Memory B cell (primary cell): ENCODE data around the gene BRMS1L.
"Not testable (repeated sequence)": the region's sequence is repeated elsewhere in the genome, so short reads cannot be mapped to it uniquely, and the experiment has no call there.

ENCODE experiments used
- ATAC-seq: fragments of 150-1000 bp; cut with Tn5 transposase; 2 replicates; pipeline ENCODE4 v1.10.0; 2021; ENCODE audit warnings: low read depth, mild to moderate bottlenecking, moderate library complexity
- DNase-seq, 2 donors: peaks; one replicate each; pipeline ENCODE4 v3.0.0; 2022; ENCODE audit warnings: low spot score in 2 of 2
- H3K27ac Mint-ChIP-seq: one replicate; pipeline ENCODE4 v1.8.0; 2022; ENCODE audit warnings: mild to moderate bottlenecking, moderate library complexity, mixed read lengths
- H3K27me3 Mint-ChIP-seq: one replicate; pipeline ENCODE4 v1.8.0; 2022; ENCODE audit warnings: mixed read lengths
- H3K36me3 Mint-ChIP-seq: one replicate; pipeline ENCODE4 v1.8.0; 2022; ENCODE audit warnings: mild to moderate bottlenecking, mixed read lengths
- H3K4me1 Mint-ChIP-seq: one replicate; pipeline ENCODE4 v1.8.0; 2022; ENCODE audit warnings: mixed read lengths
- H3K4me3 Mint-ChIP-seq: one replicate; pipeline ENCODE4 v1.8.0; 2022; ENCODE audit warnings: mild to moderate bottlenecking, moderate library complexity, mixed read lengths
- H3K9me3 Mint-ChIP-seq: one replicate; pipeline ENCODE4 v1.8.0; 2022; ENCODE audit warnings: mixed read lengths

The BRMS1L gene

GRCh38 chr14:35835208-35835982 lies 9.3 kb downstream of the BRMS1L start:
- no peak for DNase-seq
- no peak overlapping the region for H3K4me3 Mint-ChIP-seq
- H3K4me1 Mint-ChIP-seq, result no peaks in the 10 kb centered on the region
- ATAC-seq, result no peak
- H3K36me3 Mint-ChIP-seq, result peaks cover 32% of the 10 kb centered on the region
- peaks cover 1% of the 10 kb centered on the region for H3K9me3 Mint-ChIP-seq
- H3K27me3 Mint-ChIP-seq, result no peaks in the 10 kb centered on the region
- no peak overlapping the region for H3K27ac Mint-ChIP-seq

- not testable (repeated sequence) for H3K4me1 Mint-ChIP-seq, DNase-seq, H3K4me3 Mint-ChIP-seq, ATAC-seq, H3K27me3 Mint-ChIP-seq, H3K27ac Mint-ChIP-seq
- peaks cover 19% of the 10 kb centered on the region for H3K9me3 Mint-ChIP-seq
- peaks cover 73% of the 10 kb centered on the region for H3K36me3 Mint-ChIP-seq
These were observed 15.6 kb downstream of the BRMS1L start for GRCh38 chr14:35841704-35842103.

- not testable (repeated sequence) for ATAC-seq, H3K27ac Mint-ChIP-seq, H3K4me1 Mint-ChIP-seq, H3K27me3 Mint-ChIP-seq, H3K4me3 Mint-ChIP-seq, DNase-seq
- Mint-ChIP-seq H3K9me3 (peaks cover 19% of the 10 kb centered on the region), H3K36me3 (peaks cover 71% of the 10 kb centered on the region)
These were observed 16.1 kb downstream of the BRMS1L start for GRCh38 chr14:35842245-35842644.

GRCh38 chr14:35844494-35844893 lies 18.4 kb downstream of the BRMS1L start:
- H3K36me3 Mint-ChIP-seq, result peaks cover 66% of the 10 kb centered on the region
- no peak overlapping the region for H3K4me3 Mint-ChIP-seq
- no peaks in the 10 kb centered on the region for H3K4me1 Mint-ChIP-seq
- DNase-seq (no peak), ATAC-seq (no peak)
- no peaks in the 10 kb centered on the region for H3K27me3 Mint-ChIP-seq
- peaks cover 18% of the 10 kb centered on the region for H3K9me3 Mint-ChIP-seq
- no peak overlapping the region for H3K27ac Mint-ChIP-seq

GRCh38 chr14:35847636-35848035 lies 21.5 kb downstream of the BRMS1L start:
- Mint-ChIP-seq H3K9me3 (peaks cover 9% of the 10 kb centered on the region), H3K27ac (no peak overlapping the region), H3K4me3 (no peak overlapping the region), H3K27me3 (no peaks in the 10 kb centered on the region), H3K4me1 (no peaks in the 10 kb centered on the region), H3K36me3 (peaks cover 62% of the 10 kb centered on the region)
- DNase-seq (no peak), ATAC-seq (no peak)

- no peak for ATAC-seq
- H3K27ac Mint-ChIP-seq, result no peak overlapping the region
- H3K9me3 Mint-ChIP-seq, result peaks cover 5% of the 10 kb centered on the region
- H3K36me3 Mint-ChIP-seq, result peaks cover 51% of the 10 kb centered on the region
- H3K4me3 Mint-ChIP-seq, result no peak overlapping the region
- H3K27me3 Mint-ChIP-seq, result no peaks in the 10 kb centered on the region
- DNase-seq, result no peak
- no peaks in the 10 kb centered on the region for H3K4me1 Mint-ChIP-seq
These were observed 23.0 kb downstream of the BRMS1L start for GRCh38 chr14:35849122-35849521.

- DNase-seq, result no peak
- no peak overlapping the region for H3K27ac Mint-ChIP-seq
- peaks cover 5% of the 10 kb centered on the region for H3K9me3 Mint-ChIP-seq
- no peaks in the 10 kb centered on the region for H3K27me3 Mint-ChIP-seq
- H3K4me1 Mint-ChIP-seq, result peaks cover 14% of the 10 kb centered on the region
- no peak overlapping the region for H3K4me3 Mint-ChIP-seq
- peaks cover 37% of the 10 kb centered on the region for H3K36me3 Mint-ChIP-seq
- ATAC-seq, result no peak
These were observed 25.7 kb downstream of the BRMS1L start for GRCh38 chr14:35851823-35852222.

- no peaks in the 10 kb centered on the region for H3K27me3 Mint-ChIP-seq
- peaks cover 5% of the 10 kb centered on the region for H3K9me3 Mint-ChIP-seq
These were observed 27.1 kb downstream of the BRMS1L start for GRCh38 chr14:35853225-35853624.

GRCh38 chr14:35854696-35855270 lies 28.6 kb downstream of the BRMS1L start:
- peaks cover 32% of the 10 kb centered on the region for H3K36me3 Mint-ChIP-seq
- H3K9me3 Mint-ChIP-seq, result peaks cover 5% of the 10 kb centered on the region
- H3K4me3 Mint-ChIP-seq, result no peak overlapping the region
- peaks cover 17% of the 10 kb centered on the region for H3K4me1 Mint-ChIP-seq
- no peak for ATAC-seq
- H3K27ac Mint-ChIP-seq, result peak overlapping the region; percentile 2
- DNase-seq, result no peak
- H3K27me3 Mint-ChIP-seq, result no peaks in the 10 kb centered on the region

More at GRCh38 chr14:35853225-35853624, 27.1 kb downstream of the BRMS1L start:
- H3K36me3 Mint-ChIP-seq, result peaks cover 34% of the 10 kb centered on the region
- ATAC-seq (no peak), DNase-seq (no peak)
- H3K4me3 Mint-ChIP-seq, result no peak overlapping the region
- H3K27ac Mint-ChIP-seq, result no peak overlapping the region
- peaks cover 14% of the 10 kb centered on the region for H3K4me1 Mint-ChIP-seq

GRCh38 chr14:35855876-35856481 lies 29.8 kb downstream of the BRMS1L start:
- DNase-seq, result no peak
- H3K9me3 Mint-ChIP-seq, result peaks cover 5% of the 10 kb centered on the region
- peaks cover 17% of the 10 kb centered on the region for H3K4me1 Mint-ChIP-seq
- peak overlapping the region; percentile 22 for H3K27ac Mint-ChIP-seq
- H3K36me3 Mint-ChIP-seq, result peaks cover 27% of the 10 kb centered on the region
- peak; percentile 82 for ATAC-seq
- H3K27me3 Mint-ChIP-seq, result no peaks in the 10 kb centered on the region
- H3K4me3 Mint-ChIP-seq, result peak overlapping the region; percentile 3

GRCh38 chr14:35858521-35859209 lies 32.5 kb downstream of the BRMS1L start:
- no peak overlapping the region for H3K27ac Mint-ChIP-seq
- no peak overlapping the region for H3K4me3 Mint-ChIP-seq
- ATAC-seq (no peak), DNase-seq (no peak)
- no peaks in the 10 kb centered on the region for H3K9me3 Mint-ChIP-seq
- peaks cover 27% of the 10 kb centered on the region for H3K36me3 Mint-ChIP-seq
- no peaks in the 10 kb centered on the region for H3K27me3 Mint-ChIP-seq
- peaks cover 17% of the 10 kb centered on the region for H3K4me1 Mint-ChIP-seq

GRCh38 chr14:35861204-35861868 lies 35.2 kb downstream of the BRMS1L start:
- Mint-ChIP-seq H3K4me3 (no peak overlapping the region), H3K9me3 (no peaks in the 10 kb centered on the region), H3K36me3 (peaks cover 37% of the 10 kb centered on the region), H3K27me3 (no peaks in the 10 kb centered on the region), H3K27ac (no peak overlapping the region), H3K4me1 (peaks cover 3% of the 10 kb centered on the region)
- ATAC-seq (no peak), DNase-seq (no peak)

- ATAC-seq (no peak), DNase-seq (no peak)
- Mint-ChIP-seq H3K27ac (no peak overlapping the region), H3K4me1 (no peaks in the 10 kb centered on the region), H3K36me3 (peaks cover 31% of the 10 kb centered on the region), H3K9me3 (no peaks in the 10 kb centered on the region), H3K4me3 (no peak overlapping the region), H3K27me3 (no peaks in the 10 kb centered on the region)
These were observed 39.6 kb downstream of the BRMS1L start for GRCh38 chr14:35865611-35866324.
